GM19438 (cell line): ENCODE results near the gene PCYOX1L.
A peak's percentile ranks its signal among the peaks of the same experiment; 100 is the strongest.

Experiments used
- ATAC-seq: cut with Tn5 transposase; IDR thresholded peaks from one replicate; pipeline ENCODE4 v1.9.1; 2021; ENCODE audit warnings: low read depth; ENCODE audit not compliant: unreplicated experiment

Gene PCYOX1L

GRCh38 chr5:149366169-149366729, 8.4 kb downstream of the PCYOX1L start:
- ATAC-seq = no peak

- peak; percentile 65 for ATAC-seq
These were observed 9.6 kb downstream of the PCYOX1L start for GRCh38 chr5:149367249-149367971.

GRCh38 chr5:149367972-149368645, 10.3 kb downstream of the PCYOX1L start:
- ATAC-seq = no peak

DNA sequence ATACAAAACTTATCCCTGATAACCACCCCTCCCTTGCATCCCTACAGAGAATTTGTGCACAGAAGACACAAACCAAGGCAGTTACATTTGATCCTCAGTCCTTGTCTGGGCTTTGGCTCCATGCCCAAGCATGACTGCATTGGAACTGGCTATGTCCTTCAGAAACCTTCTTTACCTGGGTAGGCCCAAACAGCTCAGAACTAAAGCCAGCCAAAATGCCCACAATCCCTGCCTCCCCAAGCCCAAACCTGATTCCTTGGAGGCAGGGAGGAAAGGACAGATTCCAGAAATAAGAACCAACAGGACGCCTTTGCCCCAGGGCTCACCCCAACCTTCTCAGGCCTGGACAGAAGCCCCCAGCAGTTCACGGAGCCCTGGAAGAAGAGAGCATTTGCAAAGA, 13.0 kb downstream of the PCYOX1L start:
- no peak for ATAC-seq

DNA sequence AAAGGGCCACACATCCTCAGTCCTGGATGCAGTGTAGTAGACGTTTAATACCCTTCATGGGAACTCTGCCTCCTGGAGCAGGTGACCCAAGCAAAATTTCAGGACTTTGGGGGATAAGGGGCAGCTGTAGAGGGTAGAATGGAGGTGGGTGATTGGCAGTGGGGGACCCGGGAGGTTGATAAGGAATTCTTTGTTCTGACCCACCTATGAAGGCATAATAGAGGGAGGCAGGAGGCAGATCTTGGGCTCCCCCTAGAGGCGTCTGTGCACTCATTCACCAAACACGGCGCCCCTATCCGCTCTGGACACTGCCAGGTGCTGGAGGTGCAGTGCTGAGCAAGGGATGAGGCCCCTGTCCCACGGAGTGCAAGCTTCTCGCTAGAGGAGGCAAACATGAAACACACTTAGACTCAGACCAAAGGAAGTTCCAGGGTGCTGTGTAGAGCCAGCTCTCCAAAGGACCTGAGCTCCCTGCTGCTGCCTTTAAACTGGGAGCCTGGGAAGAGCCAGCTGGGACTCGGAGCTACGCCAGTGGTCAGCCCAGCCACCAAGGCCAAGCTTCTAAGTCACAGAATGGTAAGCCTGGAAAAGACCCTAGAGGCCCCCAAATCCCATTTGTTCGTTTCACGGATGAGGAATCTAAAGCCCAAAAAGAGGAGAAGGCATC, 13.6 kb downstream of the PCYOX1L start:
- ATAC-seq = peak; percentile 81

GRCh38 chr5:149372076-149372795, 14.4 kb downstream of the PCYOX1L start:
- ATAC-seq = no peak

- no peak for ATAC-seq
These were observed 15.1 kb downstream of the PCYOX1L start for GRCh38 chr5:149372932-149373331.

DNA sequence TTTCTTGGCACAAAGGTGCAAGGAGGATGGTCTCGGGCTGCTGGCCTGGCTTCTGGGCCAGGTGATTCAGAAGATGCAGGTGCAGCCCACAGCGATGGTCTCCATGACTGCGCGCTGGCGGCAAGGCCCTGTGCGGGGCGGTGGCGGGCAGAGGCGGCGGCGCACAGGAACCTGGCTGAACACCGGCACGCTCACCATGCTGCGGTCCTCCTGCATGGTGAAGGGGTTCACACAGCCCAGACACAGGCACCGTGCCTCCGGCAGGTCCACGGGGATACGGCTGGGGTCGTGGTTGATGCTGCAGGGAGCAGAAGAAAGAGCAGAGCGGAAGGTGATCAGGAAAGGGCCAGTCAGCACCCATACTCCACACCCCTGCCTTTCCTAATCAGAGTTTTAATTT, 16.5 kb downstream of the PCYOX1L start:
- ATAC-seq = no peak

- ATAC-seq = no peak
These were observed 17.0 kb downstream of the PCYOX1L start for GRCh38 chr5:149374801-149375200.

DNA sequence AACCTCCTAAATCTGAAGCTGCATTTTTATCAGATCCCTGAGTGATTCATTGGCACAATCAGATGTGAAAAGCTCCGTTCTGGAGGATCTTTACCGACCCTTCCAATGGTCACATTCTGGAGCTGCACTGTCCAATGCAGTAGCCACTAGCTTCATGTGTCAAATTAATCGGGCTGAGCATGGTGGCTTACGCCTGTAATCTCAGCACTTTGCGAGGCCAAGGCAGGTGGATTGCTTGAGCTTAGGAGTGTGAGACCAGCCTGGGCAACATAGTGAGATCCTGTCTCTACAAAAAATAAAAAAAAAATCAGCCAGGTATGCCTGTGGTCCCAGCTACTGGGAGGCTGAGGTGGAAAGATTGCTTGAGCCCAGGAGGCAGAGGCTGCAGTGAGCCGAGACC, 17.6 kb downstream of the PCYOX1L start:
- no peak for ATAC-seq

DNA sequence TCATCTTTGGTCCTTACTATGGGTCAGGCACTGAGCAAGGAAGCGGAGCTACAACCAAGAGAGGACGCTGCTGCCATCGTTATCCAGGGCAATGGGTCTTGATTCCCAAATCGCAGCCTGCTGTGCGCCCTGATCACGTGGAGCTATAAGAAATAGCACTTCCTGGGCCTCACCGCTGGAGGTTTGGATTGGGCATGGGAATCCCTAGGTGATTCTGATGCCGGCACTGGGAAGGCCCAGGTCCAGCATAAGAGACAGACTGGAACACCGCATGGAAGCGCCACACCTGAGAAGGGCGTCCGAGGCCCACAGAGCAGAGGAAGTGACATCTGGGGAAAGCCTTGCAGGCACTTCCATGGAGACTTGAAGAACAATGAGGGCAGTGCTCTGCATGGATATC, 18.3 kb downstream of the PCYOX1L start:
- no peak for ATAC-seq

DNA sequence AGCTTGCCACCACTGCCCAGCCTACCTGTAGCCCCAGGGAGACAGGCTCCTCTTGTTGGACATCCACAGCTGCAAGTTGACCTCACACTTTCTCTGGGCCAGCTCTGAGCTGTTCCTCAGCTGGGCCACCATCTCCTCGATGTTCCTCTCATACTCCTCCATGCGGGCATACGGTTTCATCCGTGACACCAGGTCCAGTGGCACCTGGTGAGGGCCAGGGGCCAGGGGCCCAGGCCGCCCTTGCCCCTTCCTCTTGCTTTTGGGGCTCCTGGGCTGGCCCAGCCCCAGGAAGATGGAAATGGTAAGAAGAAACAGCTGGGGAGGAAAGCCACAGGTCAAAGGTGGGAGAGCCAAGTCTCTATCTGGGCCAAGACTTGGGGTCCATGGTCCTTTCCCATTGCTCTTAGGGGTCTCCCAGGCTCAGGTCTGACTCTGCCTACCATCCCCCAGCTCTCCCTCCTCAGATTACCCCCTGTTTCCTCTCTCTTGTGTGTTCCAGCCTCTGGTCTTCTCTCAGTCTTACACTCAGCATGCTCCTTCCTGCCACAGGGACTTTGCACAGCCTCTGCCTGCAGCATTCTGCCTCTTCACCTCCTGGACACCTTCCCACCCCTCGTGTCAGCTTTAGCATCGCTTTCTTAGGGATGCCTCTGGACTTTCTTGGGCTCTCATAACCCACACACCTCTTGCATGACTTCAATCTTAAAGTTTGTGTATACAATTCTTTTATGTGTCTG, 19.0 kb downstream of the PCYOX1L start:
- no peak for ATAC-seq

GRCh38 chr5:149378241-149378820, 20.5 kb downstream of the PCYOX1L start:
- ATAC-seq = no peak

DNA sequence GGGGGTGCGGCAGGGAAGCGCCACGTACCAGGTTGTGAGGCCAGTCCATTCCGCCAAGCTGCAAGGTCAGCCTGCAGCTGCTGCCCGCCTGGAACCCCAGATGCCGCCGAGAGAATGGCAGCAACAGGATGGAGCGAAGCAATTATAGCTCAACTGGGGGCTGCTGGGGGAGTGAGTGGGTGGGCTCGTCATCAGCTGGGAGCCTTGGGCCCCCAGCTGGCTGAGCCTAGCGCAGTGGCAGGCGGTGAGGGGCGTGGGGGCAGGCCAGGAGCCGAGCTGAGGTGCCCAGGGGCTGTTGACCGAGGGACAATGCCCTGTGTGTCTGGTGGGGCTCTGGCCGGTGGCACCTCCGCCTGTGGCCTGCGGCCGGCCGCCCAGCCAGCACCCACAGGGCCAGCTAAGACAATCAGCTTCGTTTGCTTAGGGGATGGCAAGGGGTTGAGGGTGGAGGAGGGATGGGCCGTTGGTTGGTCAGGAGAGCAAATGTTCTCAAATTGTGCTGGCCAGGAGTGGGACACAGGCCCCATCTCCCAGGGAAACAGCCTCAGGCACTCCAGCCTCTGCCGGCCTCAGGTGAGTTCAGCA, 21.4 kb downstream of the PCYOX1L start, which contains the start of gene IL17B:
Gene IL17B, minus strand, starts transcription at position 116 of the 585 bp plus-strand sequence. Its CDS starts 67 bp downstream, at position 49.
- no peak for ATAC-seq

- no peak for ATAC-seq
These were observed 22.1 kb downstream of the PCYOX1L start for GRCh38 chr5:149379818-149380374.

DNA sequence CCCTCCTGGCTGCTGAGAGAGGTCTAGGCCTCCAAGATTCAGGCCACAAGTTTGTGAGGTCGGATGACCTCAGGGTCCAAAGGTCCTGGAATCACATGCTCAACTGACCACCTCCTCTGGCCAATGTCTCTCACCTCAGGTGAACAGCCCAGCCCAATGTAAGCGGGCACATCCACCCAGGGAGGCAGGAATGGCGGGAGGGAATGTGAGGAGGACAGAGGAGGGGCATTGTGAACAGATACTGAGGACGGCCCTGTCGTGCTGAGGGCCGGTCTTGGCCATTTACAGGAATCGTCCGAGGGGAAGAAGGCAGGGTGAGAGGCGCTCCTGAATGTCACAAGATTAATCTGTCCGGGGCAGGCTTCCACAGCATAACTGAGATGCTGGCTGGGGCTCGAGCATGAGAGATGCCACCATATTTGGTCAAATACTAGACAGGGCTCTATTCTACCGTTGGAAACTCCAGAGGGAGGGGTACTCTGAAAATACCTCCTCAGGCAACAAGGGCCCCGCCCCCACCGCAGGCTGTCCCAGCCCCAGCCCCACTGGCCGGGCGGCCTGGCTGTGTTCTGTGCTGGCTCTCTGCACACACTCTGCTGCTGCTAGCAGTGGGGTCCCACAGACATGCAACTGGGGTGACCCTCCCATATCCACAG, 22.7 kb downstream of the PCYOX1L start:
- no peak for ATAC-seq

DNA sequence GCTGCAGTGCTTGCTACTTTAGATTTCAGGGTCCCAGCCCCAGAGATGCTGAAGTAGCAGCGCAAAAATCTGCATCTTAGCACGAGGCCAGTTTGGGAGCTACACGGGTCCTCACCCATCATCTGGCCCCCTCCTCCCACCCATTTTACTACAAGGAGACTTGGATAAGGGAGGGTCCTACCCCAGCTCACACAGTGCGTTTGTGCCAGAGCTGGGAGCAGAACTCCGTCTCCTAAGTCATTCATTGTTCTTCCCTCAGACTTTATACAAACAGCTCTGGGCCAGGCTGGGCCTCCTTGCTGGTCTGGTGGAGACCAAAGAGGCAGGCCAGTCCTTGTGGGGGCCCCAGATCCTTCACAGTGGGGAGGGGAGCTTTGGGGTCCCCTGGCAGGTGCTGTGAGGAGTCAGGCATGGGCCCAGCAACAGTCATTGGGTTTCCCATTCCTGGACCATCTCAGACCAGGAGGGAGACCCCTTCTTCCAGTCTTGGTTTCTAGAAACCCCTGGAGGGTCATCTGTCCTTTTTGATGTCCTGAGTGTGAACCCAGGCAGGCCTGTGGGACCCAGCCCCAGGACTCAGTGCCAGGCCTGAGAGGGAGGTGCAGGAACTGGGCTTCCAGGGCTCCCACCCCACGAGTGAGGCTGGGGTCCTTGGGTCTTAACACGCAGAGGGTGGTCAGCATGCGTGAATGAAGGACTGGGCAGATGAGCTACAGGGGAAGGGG, 23.6 kb downstream of the PCYOX1L start:
- no peak for ATAC-seq

- ATAC-seq = no peak
These were observed 24.1 kb downstream of the PCYOX1L start for GRCh38 chr5:149381986-149382338.
